ENCODE results near the gene SLC25A45.

The SLC25A45 gene

DNA sequence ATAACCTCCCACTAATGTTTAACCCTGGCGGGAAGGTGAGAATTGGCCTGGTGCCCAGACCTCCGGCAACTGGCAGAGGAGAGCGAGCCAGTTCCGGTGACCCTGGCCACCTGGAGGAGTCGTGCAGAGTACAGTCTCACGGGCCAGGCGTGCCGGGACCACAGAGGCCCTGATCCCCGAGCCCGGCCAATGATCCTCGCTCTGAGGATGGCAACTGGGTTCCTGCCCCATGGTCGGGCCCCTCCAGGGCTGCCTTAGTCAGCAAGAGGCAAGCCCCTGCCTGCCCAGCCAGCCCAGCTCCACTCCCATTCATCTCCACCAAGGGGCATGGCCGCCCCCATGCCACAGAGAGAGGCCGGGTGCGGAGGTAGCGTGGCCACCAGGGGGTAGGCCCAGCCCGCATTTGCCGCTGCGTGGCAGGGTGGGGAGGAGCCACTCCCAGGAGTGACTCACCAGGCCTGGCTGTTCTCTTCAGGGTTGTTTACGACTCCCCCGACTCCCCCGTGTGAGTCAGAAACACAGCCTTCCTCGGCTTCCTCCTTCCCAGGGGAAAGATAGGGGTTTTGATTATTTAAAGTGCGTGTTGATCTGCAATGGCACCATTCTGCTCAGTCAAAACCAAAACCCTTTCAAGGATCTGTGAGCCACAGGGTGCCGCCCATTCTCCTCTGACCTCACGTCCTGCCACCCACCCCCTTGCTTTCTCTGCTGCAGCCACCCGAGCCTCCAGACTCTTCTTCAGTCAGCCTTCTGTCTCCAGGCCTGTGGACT, at the start of gene SLC25A45:
SLC25A45 (minus strand) TSS at position 614 of the 771 bp plus-strand sequence. CDS start 695 bp downstream, outside the sequence.
- Histone ChIP-seq H3K4me3 (replicated peaks; ENCODE audit: low read depth, low read length) (peak within 1 kb of the TSS; percentile 76), H3K27me3 (replicated peaks; ENCODE audit: control insufficient read depth, insufficient read depth, low read length) (no peaks in the 10 kb centered on the region), H3K36me3 (ENCODE audit: control insufficient read depth, insufficient read depth, low read length) (peaks cover 10% of the 10 kb centered on the region)
- peak; percentile 88 for DNase-seq (ENCODE audit: extremely low read depth, insufficient read length)
- TF ChIP-seq CTCF (IDR thresholded peaks at IDR 0.05; ENCODE audit: insufficient read depth, low read length, poor library complexity, severe bottlenecking): peak; percentile 85

DNA sequence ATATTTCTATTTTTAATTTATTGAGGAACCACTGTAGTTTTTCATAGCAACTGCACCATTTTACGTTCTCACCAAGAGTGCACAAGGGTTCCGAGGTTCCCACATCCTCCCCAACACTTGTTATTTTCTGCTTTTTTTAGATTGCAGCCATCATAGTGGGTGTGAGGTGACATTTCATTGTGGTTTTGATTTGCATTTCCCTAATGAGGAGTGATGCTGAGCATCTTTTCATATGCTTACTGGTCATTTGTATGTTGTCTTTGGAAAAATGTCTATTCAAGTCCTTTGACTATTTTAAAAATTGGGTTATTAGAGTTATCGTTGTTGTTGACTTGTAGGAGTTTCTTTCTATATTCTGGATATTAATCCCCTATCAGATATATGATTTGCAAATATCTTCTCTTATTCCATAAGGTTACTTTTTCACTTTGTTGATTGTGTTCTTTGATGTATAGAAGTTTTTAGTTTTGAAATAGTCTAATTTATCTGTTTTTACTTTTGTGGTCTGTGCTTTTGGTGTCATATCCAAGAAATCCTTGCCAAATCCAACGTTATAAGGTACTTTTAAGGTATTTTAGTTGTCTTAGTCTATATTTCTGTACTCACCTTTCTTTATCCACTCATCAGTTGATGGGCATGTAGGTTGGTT, 49.1 kb upstream of the SLC25A45 start:
- Histone ChIP-seq H3K27me3 (replicated peaks; ENCODE audit: control insufficient read depth, insufficient read depth, low read length) (no peaks in the 10 kb centered on the region), H3K36me3 (ENCODE audit: control insufficient read depth, insufficient read depth, low read length) (peaks cover 6% of the 10 kb centered on the region), H3K4me3 (replicated peaks; ENCODE audit: low read depth, low read length) (no peak overlapping the region)
- no peak for TF ChIP-seq CTCF (IDR thresholded peaks at IDR 0.05; ENCODE audit: insufficient read depth, low read length, poor library complexity, severe bottlenecking)
- DNase-seq (ENCODE audit: extremely low read depth, insufficient read length): peak; percentile 49

DNA sequence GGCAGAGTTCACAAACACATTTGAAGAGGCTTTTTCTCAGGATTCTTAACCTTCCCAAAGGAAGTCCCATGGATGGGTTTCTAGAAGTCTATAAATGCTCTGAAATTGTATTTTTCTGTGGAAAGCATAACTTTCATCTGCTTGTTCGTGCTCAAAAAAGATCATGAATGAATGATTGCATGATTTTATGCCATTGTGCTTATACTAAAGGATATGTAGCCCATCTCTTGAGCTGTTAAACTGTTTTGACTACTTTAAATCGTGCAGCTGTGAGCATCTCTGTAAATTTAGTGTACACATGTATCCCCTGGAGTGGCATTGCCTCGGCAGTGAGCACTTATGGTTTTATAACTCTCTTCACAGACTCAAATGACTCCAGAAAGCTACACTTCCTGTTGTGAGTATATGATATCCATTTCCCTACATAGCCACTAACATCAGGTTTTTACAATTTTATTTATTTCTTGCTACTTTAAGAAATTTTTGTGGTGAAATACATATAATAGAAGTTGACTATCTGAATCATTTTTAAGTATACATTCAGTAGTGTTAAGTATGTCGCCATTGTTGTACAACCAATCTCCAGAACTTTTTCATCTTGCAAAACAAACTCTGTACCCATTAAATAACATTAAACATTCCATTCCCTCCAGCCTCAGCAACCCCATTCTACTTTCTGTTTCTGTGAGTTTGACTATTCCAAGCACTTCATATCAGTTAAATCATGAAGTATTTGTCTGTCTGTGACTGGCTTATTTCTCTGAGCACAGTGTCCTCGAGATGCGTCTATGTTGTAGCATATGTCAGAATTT, 48.2 kb upstream of the SLC25A45 start:
- Histone ChIP-seq H3K4me3 (replicated peaks; ENCODE audit: low read depth, low read length) (peak overlapping the region; percentile 51), H3K27me3 (replicated peaks; ENCODE audit: control insufficient read depth, insufficient read depth, low read length) (no peaks in the 10 kb centered on the region), H3K36me3 (ENCODE audit: control insufficient read depth, insufficient read depth, low read length) (peaks cover 2% of the 10 kb centered on the region)
- no peak for TF ChIP-seq CTCF (IDR thresholded peaks at IDR 0.05; ENCODE audit: insufficient read depth, low read length, poor library complexity, severe bottlenecking)
- DNase-seq (ENCODE audit: extremely low read depth, insufficient read length): no peak

DNA sequence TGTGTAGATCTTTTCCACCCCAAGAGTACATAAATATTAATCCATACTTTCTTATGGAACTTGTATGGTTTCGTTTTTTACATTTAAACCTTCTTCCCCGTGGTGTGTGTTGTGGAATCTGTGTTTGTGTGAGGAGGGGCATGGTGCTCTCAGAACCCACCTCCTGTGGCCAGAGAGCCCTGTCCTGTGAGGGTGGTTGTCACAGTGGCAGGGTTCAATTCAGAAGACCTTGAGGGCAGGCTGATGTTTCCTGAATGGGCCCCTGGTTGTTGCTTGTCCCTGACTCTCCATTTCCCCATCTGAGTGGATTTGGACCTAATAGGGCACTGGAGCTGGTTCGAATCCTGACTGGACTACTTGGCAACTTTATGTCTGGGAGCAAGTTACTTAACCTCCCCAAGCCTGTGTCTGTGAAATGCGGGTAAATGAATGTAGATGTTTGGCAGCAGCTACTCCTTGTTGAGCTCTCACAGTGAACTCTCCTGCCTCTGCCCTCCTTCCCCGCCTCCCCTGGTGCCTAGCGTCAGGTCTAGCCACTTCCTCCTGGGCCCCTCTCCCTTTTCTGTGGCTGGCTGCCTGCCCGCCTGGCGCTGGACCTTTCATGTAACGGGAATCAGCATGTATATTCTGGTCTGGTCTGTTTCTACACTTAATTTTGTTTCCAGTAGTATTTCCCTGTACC, 47.4 kb upstream of the SLC25A45 start:
- DNase-seq (ENCODE audit: extremely low read depth, insufficient read length): peak; percentile 56
- Histone ChIP-seq H3K4me3 (replicated peaks; ENCODE audit: low read depth, low read length) (peak overlapping the region; percentile 51), H3K36me3 (ENCODE audit: control insufficient read depth, insufficient read depth, low read length) (peaks cover 1% of the 10 kb centered on the region; the same call in 1 of the 2 replicates), H3K27me3 (replicated peaks; ENCODE audit: control insufficient read depth, insufficient read depth, low read length) (no peaks in the 10 kb centered on the region)
- TF ChIP-seq CTCF (IDR thresholded peaks at IDR 0.05; ENCODE audit: insufficient read depth, low read length, poor library complexity, severe bottlenecking): no peak

- H3K36me3 ChIP-seq (ENCODE audit: control insufficient read depth, insufficient read depth, low read length): peaks cover 1% of the 10 kb centered on the region; the same call in 1 of the 2 replicates
- TF ChIP-seq CTCF (IDR thresholded peaks at IDR 0.05; ENCODE audit: insufficient read depth, low read length, poor library complexity, severe bottlenecking): no peak
- peak overlapping the region; percentile 37 for H3K4me3 ChIP-seq (replicated peaks; ENCODE audit: low read depth, low read length)
- DNase-seq (ENCODE audit: extremely low read depth, insufficient read length): peak; percentile 35
- no peaks in the 10 kb centered on the region for H3K27me3 ChIP-seq (replicated peaks; ENCODE audit: control insufficient read depth, insufficient read depth, low read length)
Observed at GRCh38 chr11:65429068-65429681, 46.7 kb upstream of the SLC25A45 start.

All from GM06990 (cell line).